ENCODE results near the gene GREB1L. TPM values are rescaled to one million over a fixed set of nuclear protein-coding genes. Genes with fewer than 3 reads are reported as not detected.

Gene GREB1L
- total RNA-seq, 2 experiments from 2014 or later: not detected

DNA sequence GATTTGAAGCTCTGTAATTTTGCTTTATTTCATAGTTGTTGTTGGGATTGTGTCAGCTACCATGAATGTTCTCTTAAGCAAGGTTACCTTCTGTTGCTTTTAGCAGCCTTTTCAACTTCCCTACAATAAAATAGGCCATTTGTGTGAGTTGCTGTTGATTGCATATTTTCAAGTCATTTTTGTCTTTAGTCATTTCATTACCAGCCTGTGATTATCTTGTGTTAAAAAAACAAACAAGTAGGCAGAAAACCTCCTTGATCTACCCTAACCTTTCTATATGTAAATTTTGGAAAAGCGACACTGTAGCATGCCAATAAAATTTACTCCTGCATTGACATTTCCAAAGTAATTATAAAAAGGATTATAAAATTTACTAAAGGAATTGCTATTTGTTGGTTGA is 19.3 kb downstream of the GREB1L start:
- Histone ChIP-seq H3K4me1 (ENCODE audit: insufficient read depth, low read length) (no peaks in the 10 kb centered on the region), H3K27me3 (ENCODE audit: control insufficient read depth in 1 of 2, insufficient read depth in 2 of 2, low read length in 2 of 2) (peaks cover 0 to 4% of the 10 kb centered on the region in 2 experiments), H3K36me3 (ENCODE audit: insufficient read depth, low read length) (no peaks in the 10 kb centered on the region), H3K4me3 (ENCODE audit: low read length) (no peak overlapping the region), H3K9me3 (ENCODE audit: control insufficient read depth in 1 of 2, insufficient read depth in 1 of 2, low read length in 2 of 2) (no peaks in the 10 kb centered on the region), H3K27ac (ENCODE audit: low read depth in 1 of 2, low read length in 2 of 2) (no peak overlapping the region)
- Mint-ChIP-seq H3K36me3 (ENCODE audit: low read depth) (no peaks in the 10 kb centered on the region), H3K27me3 (peaks cover 15% of the 10 kb centered on the region), H3K4me3 (no peak overlapping the region), H3K4me1 (ENCODE audit: low read depth) (no peaks in the 10 kb centered on the region), H3K27ac (no peak overlapping the region), H3K9me3 (no peaks in the 10 kb centered on the region)
- intact Hi-C loops (cut with DNase I, micrococcal nuclease): no loop called here
- CTCF ChIA-PET: no interaction called here
- TF ChIP-seq, protein P1, sequence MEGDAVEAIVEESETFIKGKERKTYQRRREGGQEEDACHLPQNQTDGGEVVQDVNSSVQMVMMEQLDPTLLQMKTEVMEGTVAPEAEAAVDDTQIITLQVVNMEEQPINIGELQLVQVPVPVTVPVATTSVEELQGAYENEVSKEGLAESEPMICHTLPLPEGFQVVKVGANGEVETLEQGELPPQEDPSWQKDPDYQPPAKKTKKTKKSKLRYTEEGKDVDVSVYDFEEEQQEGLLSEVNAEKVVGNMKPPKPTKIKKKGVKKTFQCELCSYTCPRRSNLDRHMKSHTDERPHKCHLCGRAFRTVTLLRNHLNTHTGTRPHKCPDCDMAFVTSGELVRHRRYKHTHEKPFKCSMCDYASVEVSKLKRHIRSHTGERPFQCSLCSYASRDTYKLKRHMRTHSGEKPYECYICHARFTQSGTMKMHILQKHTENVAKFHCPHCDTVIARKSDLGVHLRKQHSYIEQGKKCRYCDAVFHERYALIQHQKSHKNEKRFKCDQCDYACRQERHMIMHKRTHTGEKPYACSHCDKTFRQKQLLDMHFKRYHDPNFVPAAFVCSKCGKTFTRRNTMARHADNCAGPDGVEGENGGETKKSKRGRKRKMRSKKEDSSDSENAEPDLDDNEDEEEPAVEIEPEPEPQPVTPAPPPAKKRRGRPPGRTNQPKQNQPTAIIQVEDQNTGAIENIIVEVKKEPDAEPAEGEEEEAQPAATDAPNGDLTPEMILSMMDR (IDR thresholded peaks at IDR 0.05): no peak
- no peak for ATAC-seq (ENCODE audit: poor library complexity)
- no peak for DNase-seq
- POLR2A ChIA-PET: no interaction called here

DNA sequence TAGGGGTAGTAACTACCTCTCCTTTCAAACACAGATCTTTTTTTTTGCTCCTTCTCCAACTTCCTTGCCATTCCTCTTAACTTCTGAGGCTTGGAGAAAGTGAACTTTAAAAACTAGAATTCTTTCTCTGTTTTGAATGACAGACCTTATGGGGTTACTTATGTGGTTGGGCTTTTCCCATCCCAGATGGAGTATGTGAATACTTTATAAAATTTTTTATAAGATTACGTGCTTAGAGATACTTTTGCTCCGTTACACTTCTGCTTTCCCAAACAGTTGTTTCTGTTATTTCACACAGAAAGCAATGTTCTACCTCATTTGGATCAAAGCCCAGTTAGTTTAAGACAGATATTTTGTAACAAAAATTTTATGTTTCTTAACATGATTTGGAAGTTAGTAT is 20.2 kb downstream of the GREB1L start:
- CTCF ChIA-PET: no interaction called here
- POLR2A ChIA-PET: no interaction called here
- no peaks in the 10 kb centered on the region for H3K4me1 ChIP-seq (ENCODE audit: insufficient read depth, low read length)

DNA sequence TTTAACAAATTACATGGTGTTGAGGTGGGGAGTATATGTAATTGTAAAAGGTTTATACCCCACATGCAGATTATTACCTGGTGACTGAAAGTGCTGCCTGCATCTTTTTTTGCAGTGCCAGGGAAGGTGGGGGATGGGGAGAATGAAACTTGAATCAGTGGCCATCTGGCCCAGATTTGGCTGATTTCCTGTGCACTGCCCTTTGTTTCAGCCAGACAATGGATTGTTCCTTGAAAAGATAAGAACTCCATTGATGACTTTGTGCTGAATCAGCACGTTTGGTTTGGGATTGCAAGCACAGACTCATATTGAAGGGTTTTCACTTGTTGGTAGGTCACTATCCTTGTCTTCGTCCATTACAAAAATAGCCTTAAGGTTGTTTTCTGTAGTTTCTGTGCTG is 20.9 kb downstream of the GREB1L start:
- no peak overlapping the region for H3K4me3 Mint-ChIP-seq
- Histone ChIP-seq H3K4me3 (ENCODE audit: low read length) (no peak overlapping the region), H3K36me3 (ENCODE audit: insufficient read depth, low read length) (no peaks in the 10 kb centered on the region), H3K27me3 (ENCODE audit: control insufficient read depth in 1 of 2, insufficient read depth in 2 of 2, low read length in 2 of 2) (peaks cover 0 to 4% of the 10 kb centered on the region in 2 experiments), H3K4me1 (ENCODE audit: insufficient read depth, low read length) (no peaks in the 10 kb centered on the region), H3K9me3 (ENCODE audit: control insufficient read depth in 1 of 2, insufficient read depth in 1 of 2, low read length in 2 of 2) (no peaks in the 10 kb centered on the region), H3K27ac (ENCODE audit: low read depth in 1 of 2, low read length in 2 of 2) (no peak overlapping the region)
- ChIA-PET CTCF (no interaction called here), POLR2A (no interaction called here)
- ATAC-seq (ENCODE audit: poor library complexity) (no peak), DNase-seq (no peak)
- no peaks in the 10 kb centered on the region for H3K4me1 Mint-ChIP-seq (ENCODE audit: low read depth)
- TF ChIP-seq, protein P1 (IDR thresholded peaks at IDR 0.05): no peak
- H3K27ac Mint-ChIP-seq: no peak overlapping the region
- no peaks in the 10 kb centered on the region for H3K9me3 Mint-ChIP-seq
- no peaks in the 10 kb centered on the region for H3K36me3 Mint-ChIP-seq (ENCODE audit: low read depth)
- intact Hi-C loops (cut with DNase I, micrococcal nuclease): no loop called here
- peaks cover 12% of the 10 kb centered on the region for H3K27me3 Mint-ChIP-seq

More for the DNA sequence above, 20.2 kb downstream of the GREB1L start:
- no peaks in the 10 kb centered on the region for H3K36me3 ChIP-seq (ENCODE audit: insufficient read depth, low read length)
- Mint-ChIP-seq H3K4me3 (no peak overlapping the region), H3K4me1 (ENCODE audit: low read depth) (no peaks in the 10 kb centered on the region), H3K9me3 (no peaks in the 10 kb centered on the region), H3K27me3 (peaks cover 15% of the 10 kb centered on the region), H3K36me3 (ENCODE audit: low read depth) (no peaks in the 10 kb centered on the region), H3K27ac (no peak overlapping the region)
- TF ChIP-seq, protein P1 (IDR thresholded peaks at IDR 0.05): no peak
- ATAC-seq (ENCODE audit: poor library complexity) (no peak), DNase-seq (no peak)
- no peak overlapping the region for H3K27ac ChIP-seq (ENCODE audit: low read depth in 1 of 2, low read length in 2 of 2)
- intact Hi-C loops (cut with DNase I, micrococcal nuclease): no loop called here
- H3K27me3 ChIP-seq (ENCODE audit: control insufficient read depth in 1 of 2, insufficient read depth in 2 of 2, low read length in 2 of 2): peaks cover 0 to 4% of the 10 kb centered on the region in 2 experiments
- no peaks in the 10 kb centered on the region for H3K9me3 ChIP-seq (ENCODE audit: control insufficient read depth in 1 of 2, insufficient read depth in 1 of 2, low read length in 2 of 2)
- H3K4me3 ChIP-seq (ENCODE audit: low read length): no peak overlapping the region
